ENCODE data around the gene NOVA2.

- peak; percentile 40; the same call in 1 of the 2 replicates for TF ChIP-seq CTCF (conservative IDR thresholded peaks at IDR 0.05)
- TF ChIP-seq EZH2 (IDR thresholded peaks at IDR 0.05; ENCODE audit: low read depth), result no peak
Observed at GRCh38 chr19:45913874-45914830, 59.5 kb downstream of the NOVA2 start, which contains the start of gene NANOS2.
